GM12801 (cell line): ENCODE results near the gene ARMC7.

Source experiments
- TF ChIP-seq, protein P1 (sequence below): IDR thresholded peaks from one replicate; pipeline ENCODE4 v1.5.1; 2011; ENCODE audit warnings: control low read depth; ENCODE audit not compliant: insufficient read length; ENCODE audit errors: extremely low read depth

Gene ARMC7

DNA sequence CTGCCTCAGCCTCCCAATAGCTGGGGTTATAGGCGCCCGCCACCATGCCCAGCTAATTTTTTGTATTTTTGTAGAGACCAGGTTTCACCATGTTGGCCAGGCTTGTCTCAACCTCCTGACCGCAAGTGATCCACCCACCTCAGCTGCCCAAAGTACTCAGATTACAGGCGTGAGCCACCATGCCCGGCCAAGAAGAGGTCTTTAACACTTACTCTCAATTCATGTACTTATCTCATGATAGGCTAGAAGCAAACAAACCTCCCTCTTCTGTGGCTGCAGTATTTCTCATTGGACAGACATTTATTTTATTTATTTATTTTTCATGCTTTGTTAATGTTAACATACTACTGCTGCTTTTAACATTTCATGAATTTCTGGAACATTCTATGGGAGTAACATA, 28.8 kb downstream of the ARMC7 start:
- TF ChIP-seq, protein P1, sequence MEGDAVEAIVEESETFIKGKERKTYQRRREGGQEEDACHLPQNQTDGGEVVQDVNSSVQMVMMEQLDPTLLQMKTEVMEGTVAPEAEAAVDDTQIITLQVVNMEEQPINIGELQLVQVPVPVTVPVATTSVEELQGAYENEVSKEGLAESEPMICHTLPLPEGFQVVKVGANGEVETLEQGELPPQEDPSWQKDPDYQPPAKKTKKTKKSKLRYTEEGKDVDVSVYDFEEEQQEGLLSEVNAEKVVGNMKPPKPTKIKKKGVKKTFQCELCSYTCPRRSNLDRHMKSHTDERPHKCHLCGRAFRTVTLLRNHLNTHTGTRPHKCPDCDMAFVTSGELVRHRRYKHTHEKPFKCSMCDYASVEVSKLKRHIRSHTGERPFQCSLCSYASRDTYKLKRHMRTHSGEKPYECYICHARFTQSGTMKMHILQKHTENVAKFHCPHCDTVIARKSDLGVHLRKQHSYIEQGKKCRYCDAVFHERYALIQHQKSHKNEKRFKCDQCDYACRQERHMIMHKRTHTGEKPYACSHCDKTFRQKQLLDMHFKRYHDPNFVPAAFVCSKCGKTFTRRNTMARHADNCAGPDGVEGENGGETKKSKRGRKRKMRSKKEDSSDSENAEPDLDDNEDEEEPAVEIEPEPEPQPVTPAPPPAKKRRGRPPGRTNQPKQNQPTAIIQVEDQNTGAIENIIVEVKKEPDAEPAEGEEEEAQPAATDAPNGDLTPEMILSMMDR: no peak

DNA sequence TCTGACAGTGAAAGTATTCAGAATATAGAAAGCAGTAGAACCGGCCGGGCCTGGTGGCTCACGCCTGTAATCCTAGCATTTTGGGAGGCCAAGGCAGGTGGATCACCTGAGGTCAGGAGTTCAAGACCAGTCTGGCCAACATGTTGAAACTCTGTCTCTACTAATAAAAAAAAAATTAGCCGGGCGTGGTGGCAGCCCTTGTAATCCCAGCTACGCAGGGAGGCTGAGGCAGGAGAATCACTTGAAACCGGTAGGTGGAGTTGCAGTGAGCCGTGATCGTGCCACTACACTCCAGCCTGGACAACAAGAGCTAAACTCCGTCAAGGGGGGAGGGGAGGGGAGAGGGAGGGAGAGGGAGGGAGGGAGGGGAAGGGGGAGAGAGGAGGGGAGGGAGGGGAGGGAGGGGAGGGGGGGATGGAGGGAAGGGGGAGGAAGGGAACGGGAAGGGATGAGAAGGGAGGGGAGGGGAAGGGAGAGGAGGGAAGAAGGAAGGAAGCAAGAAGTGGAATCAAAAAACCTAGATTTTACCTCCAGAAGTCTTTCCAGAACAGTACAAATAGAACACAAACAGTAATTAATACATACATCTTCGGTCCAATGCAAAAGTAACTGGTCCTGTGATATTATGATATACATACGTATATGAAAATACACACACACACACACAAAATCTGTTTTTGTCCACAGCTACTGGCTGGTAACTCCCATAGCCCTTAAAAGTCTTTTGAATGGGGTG, 32.6 kb downstream of the ARMC7 start:
- TF ChIP-seq, protein P1: no peak

GRCh38 chr17:75144816-75145512, 35.2 kb downstream of the ARMC7 start:
- TF ChIP-seq, protein P1: no peak

DNA sequence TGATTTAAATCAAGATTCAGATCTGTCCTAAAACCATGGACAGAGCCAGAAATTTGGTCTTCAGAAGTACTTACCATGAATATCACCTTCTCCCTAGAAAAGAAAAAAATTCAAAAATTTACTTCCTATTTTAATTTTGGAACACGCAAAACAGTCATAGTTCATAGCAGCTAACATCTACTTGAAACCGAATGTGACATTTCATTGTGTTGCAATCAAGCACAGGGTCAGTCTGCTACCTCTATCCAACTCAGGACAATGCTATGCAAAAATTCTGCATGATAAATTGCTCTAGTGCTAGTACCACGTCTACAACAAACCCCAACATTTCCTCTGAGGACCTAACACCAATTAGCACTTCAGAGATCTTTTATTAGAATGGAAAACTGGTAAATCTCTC, 36.8 kb downstream of the ARMC7 start:
- TF ChIP-seq, protein P1: no peak

- TF ChIP-seq, protein P1: no peak
Observed at GRCh38 chr17:75147878-75148546, 38.2 kb downstream of the ARMC7 start.

DNA sequence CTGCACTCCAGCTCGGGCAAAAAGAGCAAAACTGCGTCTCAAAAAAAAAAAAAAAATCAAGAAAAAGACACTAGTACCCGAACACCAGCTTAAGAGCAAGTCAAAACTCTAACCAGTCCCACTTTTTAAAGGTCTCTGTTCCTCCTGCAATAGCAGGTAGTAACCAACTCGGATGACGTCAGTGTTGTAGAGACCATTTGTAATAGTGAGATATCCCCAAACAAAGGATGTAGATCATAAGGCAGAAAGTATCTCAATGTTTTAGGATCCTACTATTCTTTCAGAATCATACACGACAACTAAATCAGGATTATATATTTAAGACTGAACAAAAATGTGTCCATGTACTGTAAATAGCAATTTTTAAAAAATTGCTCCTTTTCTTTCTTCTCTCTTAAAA, 42.2 kb downstream of the ARMC7 start:
- TF ChIP-seq, protein P1: no peak

DNA sequence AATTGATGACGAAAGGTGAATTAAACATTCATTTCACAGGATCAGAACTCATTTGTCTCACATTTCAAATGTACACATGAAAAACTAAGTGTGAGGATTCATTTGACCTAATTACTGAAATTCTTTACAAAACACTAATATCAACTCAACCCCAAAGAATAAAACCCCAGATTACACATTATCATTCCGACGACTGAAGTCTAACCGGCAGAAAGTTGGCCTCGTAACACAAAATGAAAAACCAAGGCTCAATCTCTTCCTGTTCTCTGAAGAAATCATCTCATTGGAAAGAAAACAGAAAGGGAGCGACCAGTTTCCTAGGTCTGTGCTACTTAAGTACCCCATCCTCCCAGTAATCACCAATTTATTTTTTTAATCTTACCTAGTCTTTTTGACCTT, 42.8 kb downstream of the ARMC7 start:
- TF ChIP-seq, protein P1: no peak
